ENCODE results near the gene MINDY4B.

DNA sequence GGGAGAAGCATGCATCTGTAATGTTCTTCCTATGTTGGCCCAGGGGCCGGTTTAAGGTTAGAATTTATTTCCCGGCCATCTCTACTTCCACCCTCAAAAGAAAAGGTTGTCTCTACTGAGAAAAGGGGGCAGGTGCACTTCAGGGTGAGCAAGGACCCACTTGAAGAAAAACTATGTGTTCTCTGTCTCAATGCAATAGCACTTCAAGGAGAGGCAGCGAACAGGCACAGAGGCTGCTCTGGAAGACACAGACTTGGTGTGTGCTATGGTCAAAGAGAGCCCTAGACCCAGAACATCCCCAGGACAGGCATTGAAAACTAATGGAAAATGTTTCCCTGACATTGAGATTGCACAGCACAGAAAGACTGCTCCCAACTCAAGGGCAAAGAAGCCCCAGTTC is 7.6 kb downstream of the MINDY4B start:
- TF ChIP-seq POLR2A (IDR thresholded peaks at IDR 0.05), result no peak
- TF ChIP-seq, protein P1, sequence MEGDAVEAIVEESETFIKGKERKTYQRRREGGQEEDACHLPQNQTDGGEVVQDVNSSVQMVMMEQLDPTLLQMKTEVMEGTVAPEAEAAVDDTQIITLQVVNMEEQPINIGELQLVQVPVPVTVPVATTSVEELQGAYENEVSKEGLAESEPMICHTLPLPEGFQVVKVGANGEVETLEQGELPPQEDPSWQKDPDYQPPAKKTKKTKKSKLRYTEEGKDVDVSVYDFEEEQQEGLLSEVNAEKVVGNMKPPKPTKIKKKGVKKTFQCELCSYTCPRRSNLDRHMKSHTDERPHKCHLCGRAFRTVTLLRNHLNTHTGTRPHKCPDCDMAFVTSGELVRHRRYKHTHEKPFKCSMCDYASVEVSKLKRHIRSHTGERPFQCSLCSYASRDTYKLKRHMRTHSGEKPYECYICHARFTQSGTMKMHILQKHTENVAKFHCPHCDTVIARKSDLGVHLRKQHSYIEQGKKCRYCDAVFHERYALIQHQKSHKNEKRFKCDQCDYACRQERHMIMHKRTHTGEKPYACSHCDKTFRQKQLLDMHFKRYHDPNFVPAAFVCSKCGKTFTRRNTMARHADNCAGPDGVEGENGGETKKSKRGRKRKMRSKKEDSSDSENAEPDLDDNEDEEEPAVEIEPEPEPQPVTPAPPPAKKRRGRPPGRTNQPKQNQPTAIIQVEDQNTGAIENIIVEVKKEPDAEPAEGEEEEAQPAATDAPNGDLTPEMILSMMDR (IDR thresholded peaks at IDR 0.05), result no peak
